ENCODE results near the gene CGB7.
A peak's percentile ranks its signal among the peaks of the same experiment; 100 is the strongest.
"Not testable (repeated sequence)": the region's sequence is repeated elsewhere in the genome, so short reads cannot be mapped to it uniquely, and the experiment has no call there.

Gene CGB7

GRCh38 chr19:49019242-49019932, 38.2 kb downstream of the CGB7 start:
- peaks cover 3% of the 10 kb centered on the region; the same call in 1 of the 2 replicates for H3F3A ChIP-seq (ENCODE audit: control insufficient read depth, insufficient read depth)
- peak overlapping the region; percentile 68 for H3K4me2 ChIP-seq (ENCODE audit: low read length)
- H3K4me1 ChIP-seq (ENCODE audit: control insufficient read depth, low read length) = peaks cover 45% of the 10 kb centered on the region
- no peaks in the 10 kb centered on the region for H4K20me1 ChIP-seq (ENCODE audit: control insufficient read depth, insufficient read depth, low read depth, low read length)
- peak overlapping the region; percentile 65 for H3K4me3 ChIP-seq (ENCODE audit: low read length)
- no peaks in the 10 kb centered on the region for H3K9me3 ChIP-seq (ENCODE audit: control insufficient read depth, insufficient read depth, low read length)
- no peak overlapping the region for H3K27ac ChIP-seq (ENCODE audit: low read depth, low read length)
- H3K9me2 ChIP-seq (replicated peaks; ENCODE audit: control insufficient read depth, low read length) = no peaks in the 10 kb centered on the region
- no peaks in the 10 kb centered on the region for H3K79me2 ChIP-seq (ENCODE audit: control insufficient read depth, low read length)
- TF ChIP-seq CTCF (IDR thresholded peaks at IDR 0.05; ENCODE audit: low read depth, low read length, poor library complexity, severe bottlenecking) (peak; percentile 46), EZH2phosphoT487 (IDR thresholded peaks at IDR 0.05; ENCODE audit: borderline replicate concordance, low read length) (no peak)
- peaks cover 18% of the 10 kb centered on the region for H3K36me3 ChIP-seq (ENCODE audit: control insufficient read depth, low read length)
- H3K27me3 ChIP-seq (ENCODE audit: control insufficient read depth, low read length) = peaks cover 14% of the 10 kb centered on the region

GRCh38 chr19:49018388-49019241, 38.9 kb downstream of the CGB7 start:
- not testable (repeated sequence) for H3K27ac ChIP-seq (ENCODE audit: low read depth, low read length)
- peak overlapping the region; percentile 65 for H3K4me3 ChIP-seq (ENCODE audit: low read length)

GRCh38 chr19:49017666-49018351, 39.7 kb downstream of the CGB7 start:
- Histone ChIP-seq H3K4me3 (ENCODE audit: low read length) (peak overlapping the region; percentile 65), H3K4me2 (ENCODE audit: low read length) (peak overlapping the region; percentile 68), H3K36me3 (ENCODE audit: control insufficient read depth, low read length) (peaks cover 27% of the 10 kb centered on the region), H4K20me1 (ENCODE audit: control insufficient read depth, insufficient read depth, low read depth, low read length) (no peaks in the 10 kb centered on the region), H3F3A (ENCODE audit: control insufficient read depth, insufficient read depth) (peaks cover 6% of the 10 kb centered on the region; the same call in 1 of the 2 replicates), H3K27ac (ENCODE audit: low read depth, low read length) (no peak overlapping the region), H3K27me3 (ENCODE audit: control insufficient read depth, low read length) (peaks cover 14% of the 10 kb centered on the region), H3K4me1 (ENCODE audit: control insufficient read depth, low read length) (peaks cover 45% of the 10 kb centered on the region), H3K9me2 (replicated peaks; ENCODE audit: control insufficient read depth, low read length) (no peaks in the 10 kb centered on the region), H3K9me3 (ENCODE audit: control insufficient read depth, insufficient read depth, low read length) (no peaks in the 10 kb centered on the region), H3K79me2 (ENCODE audit: control insufficient read depth, low read length) (no peaks in the 10 kb centered on the region)
- TF ChIP-seq EZH2phosphoT487 (IDR thresholded peaks at IDR 0.05; ENCODE audit: borderline replicate concordance, low read length) = peak; percentile 26; the same call in 1 of the 2 replicates
- TF ChIP-seq CTCF (IDR thresholded peaks at IDR 0.05; ENCODE audit: low read depth, low read length, poor library complexity, severe bottlenecking) = peak; percentile 64

More at GRCh38 chr19:49018388-49019241, 38.9 kb downstream of the CGB7 start:
- not testable (repeated sequence) for H3F3A ChIP-seq (ENCODE audit: control insufficient read depth, insufficient read depth); H3K9me2 ChIP-seq (replicated peaks; ENCODE audit: control insufficient read depth, low read length); H4K20me1 ChIP-seq (ENCODE audit: control insufficient read depth, insufficient read depth, low read depth, low read length); H3K79me2 ChIP-seq (ENCODE audit: control insufficient read depth, low read length); H3K9me3 ChIP-seq (ENCODE audit: control insufficient read depth, insufficient read depth, low read length)
- peaks cover 14% of the 10 kb centered on the region for H3K27me3 ChIP-seq (ENCODE audit: control insufficient read depth, low read length)
- H3K36me3 ChIP-seq (ENCODE audit: control insufficient read depth, low read length) = peaks cover 24% of the 10 kb centered on the region
- H3K4me1 ChIP-seq (ENCODE audit: control insufficient read depth, low read length) = peaks cover 45% of the 10 kb centered on the region
- TF ChIP-seq EZH2phosphoT487 (IDR thresholded peaks at IDR 0.05; ENCODE audit: borderline replicate concordance, low read length) = 0 out of 2 replicates have a peak, but pooled peaks have one; percentile 0
- H3K4me2 ChIP-seq (ENCODE audit: low read length) = peak overlapping the region; percentile 68

All from DOHH2 (cell line).